ENCODE measurements around the gene ASB6. TPM values are rescaled to one million over a fixed set of nuclear protein-coding genes. Genes with fewer than 3 reads are reported as not detected.

ASB6 gene
- total RNA-seq, 1 experiment from 2014 or later, result 21.0 TPM

GRCh38 chr9:129648092-129648763 lies 6.3 kb upstream of the ASB6 start:
- no peak overlapping the region for H3K4me3 Mint-ChIP-seq
- Histone ChIP-seq H4K91ac (ENCODE audit: insufficient read length, low read depth, low read length) (no peak overlapping the region), H3K9ac (ENCODE audit: extremely low read depth, insufficient read length, low read length) (no peak overlapping the region), H3K27me3 (ENCODE audit: insufficient read depth, low read length) (no peaks in the 10 kb centered on the region), H2AFZ (ENCODE audit: low read length) (no peak overlapping the region), H3K18ac (ENCODE audit: insufficient read length, low read depth, low read length) (no peak overlapping the region), H3K4me1 (ENCODE audit: insufficient read depth, low read length) (no peaks in the 10 kb centered on the region), H3K14ac (ENCODE audit: insufficient read depth, low read length) (no peak overlapping the region), H4K20me1 (ENCODE audit: control insufficient read depth, insufficient read depth, insufficient read length) (no peaks in the 10 kb centered on the region), H4K8ac (replicated peaks; ENCODE audit: insufficient read length, low read depth, low read length) (no peak overlapping the region), H4K5ac (ENCODE audit: insufficient read length, low read depth, low read length) (no peak overlapping the region), H3K23me2 (ENCODE audit: insufficient read length, low read depth, low read length, poor library complexity, severe bottlenecking) (no peaks in the 10 kb centered on the region), H3K27ac (ENCODE audit: insufficient read length, low read depth, low read length) (no peak overlapping the region), H3K4ac (ENCODE audit: low read depth, low read length) (no peak overlapping the region), H2BK12ac (ENCODE audit: insufficient read length, low read depth, low read length) (no peak overlapping the region), H2BK120ac (ENCODE audit: low read depth, low read length, poor library complexity, severe bottlenecking) (no peak overlapping the region), H3K79me2 (ENCODE audit: insufficient read depth, low read length) (no peaks in the 10 kb centered on the region), H3K79me1 (ENCODE audit: insufficient read depth, low read depth, low read length, poor library complexity, severe bottlenecking) (no peaks in the 10 kb centered on the region), H2BK5ac (ENCODE audit: insufficient read length, low read length) (no peak overlapping the region), H2BK15ac (ENCODE audit: low read depth, low read length) (no peak overlapping the region), H2AK5ac (ENCODE audit: insufficient read length, low read length) (no peak overlapping the region), H3K4me2 (ENCODE audit: insufficient read depth, insufficient read length, low read length) (no peak overlapping the region), H3T11ph (ENCODE audit: low read length) (no peak overlapping the region), H2BK20ac (ENCODE audit: low read depth, low read length, poor library complexity, severe bottlenecking) (no peak overlapping the region), H3K56ac (ENCODE audit: insufficient read length, low read depth, low read length) (no peak overlapping the region), H3K23ac (ENCODE audit: insufficient read length, low read depth, low read length) (no peak overlapping the region), H3K9me3 (ENCODE audit: control insufficient read depth, low read depth, low read length) (no peaks in the 10 kb centered on the region)
- TF ChIP-seq CTCF (conservative IDR thresholded peaks at IDR 0.05), result no peak
- H3K36me3 Mint-ChIP-seq (ENCODE audit: insufficient read depth in 1 of 3, low read depth in 3 of 3), result no peaks in the 10 kb centered on the region
- H3K4me1 Mint-ChIP-seq, result no peaks in the 10 kb centered on the region
- H3K27ac Mint-ChIP-seq, result no peak overlapping the region
- H3K9me3 Mint-ChIP-seq, result no peaks in the 10 kb centered on the region; a peak in 1 of 5 replicates
- WGBS (ENCODE audit: extremely low coverage, insufficient read length, low lambda C conversion rate), result 100% methylated on average over 3 of the region's 16 CpGs
- peaks cover 2% of the 10 kb centered on the region; the same call in 1 of the 2 replicates for H3K27me3 Mint-ChIP-seq (ENCODE audit: low read depth)
- DNase-seq, result no peak

All from H9 (cell line).